Measurements from ENCODE around the gene MYRF. TPM values are rescaled to one million over a fixed set of nuclear protein-coding genes. Genes with fewer than 3 reads are reported as not detected.

The MYRF gene
- total RNA-seq, 1 donor from 2014 or later, result 62.1 TPM

- Mint-ChIP-seq H3K9me3 (no peaks in the 10 kb centered on the region), H3K4me3 (no peak overlapping the region), H3K4me1 (ENCODE audit: unreplicated experiment) (peaks cover 10% of the 10 kb centered on the region), H3K27ac (no peak overlapping the region), H3K27me3 (peaks cover 5% of the 10 kb centered on the region), H3K36me3 (no peaks in the 10 kb centered on the region)
- TF ChIP-seq CTCF (conservative IDR thresholded peaks at IDR 0.05), result no peak
- no peak for DNase-seq (ENCODE audit: extremely low spot score, unreplicated experiment)
These were observed 5.8 kb upstream of the MYRF start for GRCh38 chr11:61746442-61747191.

GRCh38 chr11:61747192-61747966 lies 5.1 kb upstream of the MYRF start:
- peak; percentile 85 for DNase-seq (ENCODE audit: extremely low spot score, unreplicated experiment)
- no peaks in the 10 kb centered on the region for H3K36me3 Mint-ChIP-seq
- TF ChIP-seq CTCF (conservative IDR thresholded peaks at IDR 0.05), result peak; percentile 93
- no peaks in the 10 kb centered on the region for H3K9me3 Mint-ChIP-seq
- no peak overlapping the region for H3K27ac Mint-ChIP-seq
- H3K4me1 Mint-ChIP-seq (ENCODE audit: unreplicated experiment), result peaks cover 10% of the 10 kb centered on the region
- H3K4me3 Mint-ChIP-seq, result no peak overlapping the region
- peaks cover 9% of the 10 kb centered on the region for H3K27me3 Mint-ChIP-seq

GRCh38 chr11:61747967-61748285 lies 4.5 kb upstream of the MYRF start:
- H3K4me1 Mint-ChIP-seq (ENCODE audit: unreplicated experiment), result peaks cover 11% of the 10 kb centered on the region
- peaks cover 9% of the 10 kb centered on the region for H3K27me3 Mint-ChIP-seq
- no peak for DNase-seq (ENCODE audit: extremely low spot score, unreplicated experiment)
- no peaks in the 10 kb centered on the region for H3K9me3 Mint-ChIP-seq
- peak; percentile 55 for TF ChIP-seq CTCF (conservative IDR thresholded peaks at IDR 0.05)
- no peak overlapping the region for H3K27ac Mint-ChIP-seq
- H3K4me3 Mint-ChIP-seq, result no peak overlapping the region
- no peaks in the 10 kb centered on the region for H3K36me3 Mint-ChIP-seq

- Mint-ChIP-seq H3K36me3 (no peaks in the 10 kb centered on the region), H3K4me1 (ENCODE audit: unreplicated experiment) (peaks cover 14% of the 10 kb centered on the region), H3K27me3 (peaks cover 18% of the 10 kb centered on the region), H3K27ac (peak overlapping the region; percentile 27), H3K4me3 (peak overlapping the region; percentile 54), H3K9me3 (no peaks in the 10 kb centered on the region)
- no peak for DNase-seq (ENCODE audit: extremely low spot score, unreplicated experiment)
- TF ChIP-seq CTCF (conservative IDR thresholded peaks at IDR 0.05), result no peak
These were observed 2.7 kb upstream of the MYRF start for GRCh38 chr11:61749591-61750217.

GRCh38 chr11:61750631-61751273 lies 1.7 kb upstream of the MYRF start:
- Mint-ChIP-seq H3K9me3 (no peaks in the 10 kb centered on the region), H3K27me3 (peaks cover 18% of the 10 kb centered on the region), H3K36me3 (no peaks in the 10 kb centered on the region), H3K4me1 (ENCODE audit: unreplicated experiment) (peaks cover 14% of the 10 kb centered on the region), H3K27ac (no peak overlapping the region), H3K4me3 (peak overlapping the region; percentile 76)
- DNase-seq (ENCODE audit: extremely low spot score, unreplicated experiment), result no peak
- TF ChIP-seq CTCF (conservative IDR thresholded peaks at IDR 0.05), result no peak

Data from type B pancreatic cell (in vitro differentiated cells).